GM12872 (cell line): ENCODE data around the gene PKD2L1.

Experiments
- TF ChIP-seq, protein P1 (sequence below): IDR thresholded peaks from 3 replicates; pipeline ENCODE4 v1.5.1; 2011; ENCODE audit warnings: low read depth, mild to moderate bottlenecking, low read length, moderate library complexity; ENCODE audit not compliant: insufficient read depth

Gene PKD2L1

DNA sequence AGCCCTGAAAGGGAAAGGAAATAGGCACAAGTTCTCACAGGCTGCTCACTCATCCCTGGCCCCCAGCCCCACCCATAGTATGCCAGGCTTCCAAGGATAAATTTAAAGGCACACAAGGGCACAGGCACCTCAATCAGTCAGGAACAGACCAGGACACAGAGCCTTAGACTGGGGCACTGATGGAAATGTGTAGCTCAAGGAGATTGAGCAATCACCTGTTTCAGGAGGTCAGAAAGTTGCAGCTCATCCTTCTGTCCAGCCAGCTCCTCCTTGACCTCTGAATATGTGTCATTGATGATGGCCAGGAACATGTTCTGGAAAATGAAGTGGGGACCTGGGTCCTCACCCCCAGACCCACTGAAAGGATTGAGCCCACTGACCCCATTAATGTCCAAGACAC is 37.0 kb downstream of the PKD2L1 start:
- TF ChIP-seq, protein P1, sequence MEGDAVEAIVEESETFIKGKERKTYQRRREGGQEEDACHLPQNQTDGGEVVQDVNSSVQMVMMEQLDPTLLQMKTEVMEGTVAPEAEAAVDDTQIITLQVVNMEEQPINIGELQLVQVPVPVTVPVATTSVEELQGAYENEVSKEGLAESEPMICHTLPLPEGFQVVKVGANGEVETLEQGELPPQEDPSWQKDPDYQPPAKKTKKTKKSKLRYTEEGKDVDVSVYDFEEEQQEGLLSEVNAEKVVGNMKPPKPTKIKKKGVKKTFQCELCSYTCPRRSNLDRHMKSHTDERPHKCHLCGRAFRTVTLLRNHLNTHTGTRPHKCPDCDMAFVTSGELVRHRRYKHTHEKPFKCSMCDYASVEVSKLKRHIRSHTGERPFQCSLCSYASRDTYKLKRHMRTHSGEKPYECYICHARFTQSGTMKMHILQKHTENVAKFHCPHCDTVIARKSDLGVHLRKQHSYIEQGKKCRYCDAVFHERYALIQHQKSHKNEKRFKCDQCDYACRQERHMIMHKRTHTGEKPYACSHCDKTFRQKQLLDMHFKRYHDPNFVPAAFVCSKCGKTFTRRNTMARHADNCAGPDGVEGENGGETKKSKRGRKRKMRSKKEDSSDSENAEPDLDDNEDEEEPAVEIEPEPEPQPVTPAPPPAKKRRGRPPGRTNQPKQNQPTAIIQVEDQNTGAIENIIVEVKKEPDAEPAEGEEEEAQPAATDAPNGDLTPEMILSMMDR, result no peak

DNA sequence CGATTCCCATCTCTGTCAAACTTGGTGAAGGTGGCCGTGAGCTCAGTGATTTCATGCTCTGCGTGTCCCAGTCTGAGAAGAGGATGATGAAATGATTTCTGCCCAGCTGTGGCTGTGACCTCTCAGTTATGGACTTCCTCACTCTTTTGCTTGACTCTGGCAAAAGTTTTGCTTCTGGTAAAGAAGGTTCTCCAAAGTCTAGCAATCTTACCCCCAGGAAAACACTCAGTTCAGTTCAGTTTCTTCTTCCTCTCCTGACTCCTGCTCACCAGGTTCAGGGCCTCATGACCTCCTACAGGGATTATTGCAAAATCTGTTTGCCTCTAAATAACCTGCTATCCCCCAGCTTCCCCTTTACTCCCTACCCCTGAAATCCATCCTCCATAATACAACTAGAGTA is 38.7 kb downstream of the PKD2L1 start:
- TF ChIP-seq, protein P1, result no peak

DNA sequence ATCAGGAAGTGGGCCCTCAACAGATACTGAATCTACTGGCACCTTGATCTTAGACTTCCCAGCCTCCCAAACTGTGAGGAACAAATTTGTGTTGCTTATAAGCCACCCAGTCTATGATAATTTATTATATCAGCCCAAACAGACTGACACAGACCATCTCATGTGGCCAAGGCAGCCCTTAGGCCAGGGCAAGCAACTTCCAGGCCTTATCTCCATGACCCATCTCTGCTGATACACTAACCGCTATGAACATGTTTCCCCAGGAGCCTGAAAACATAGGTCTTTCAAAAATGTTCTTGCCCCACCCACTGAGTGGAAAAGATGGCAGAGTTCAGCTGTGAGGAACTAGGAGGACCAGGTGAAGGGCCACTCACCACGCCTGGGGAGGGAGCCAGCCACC is 40.4 kb downstream of the PKD2L1 start:
- TF ChIP-seq, protein P1, result no peak

DNA sequence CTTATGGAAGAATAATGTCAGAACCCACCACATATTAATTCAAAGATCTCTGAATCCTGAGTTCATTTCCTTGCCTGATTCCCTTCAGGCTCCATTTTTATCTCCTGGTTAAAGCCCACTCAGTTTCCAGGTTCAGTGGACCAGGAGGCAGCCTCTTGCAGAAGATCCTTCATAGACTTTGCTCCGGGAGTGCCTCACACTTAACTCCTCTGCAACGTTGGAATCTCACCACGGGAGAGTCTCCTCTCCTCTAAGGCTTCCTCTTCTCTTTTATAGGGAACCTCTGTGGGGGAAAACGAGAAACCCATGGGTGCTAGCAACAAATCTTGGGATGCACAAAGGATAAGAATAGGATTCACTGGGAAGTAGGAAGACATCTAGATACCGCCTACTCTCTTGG is 41.8 kb downstream of the PKD2L1 start:
- TF ChIP-seq, protein P1, result no peak

DNA sequence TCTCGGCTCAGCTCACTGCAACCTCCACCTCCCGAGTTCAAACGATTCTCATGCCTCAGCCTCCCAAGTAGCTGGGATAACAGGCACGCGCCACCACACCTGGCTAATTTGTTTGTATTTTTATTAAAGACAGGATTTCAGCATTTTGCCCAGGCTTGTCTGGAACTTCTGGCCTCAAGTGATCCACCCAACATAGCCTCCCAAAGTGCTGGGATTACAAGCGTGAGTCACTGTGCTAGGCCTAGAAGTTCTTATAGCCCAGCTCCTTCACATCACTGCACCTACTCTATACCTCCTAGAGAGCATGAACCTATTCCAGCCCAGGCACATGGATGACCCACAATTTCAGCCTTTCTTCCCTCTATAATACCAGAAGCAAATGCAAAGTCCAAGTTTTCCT is 42.3 kb downstream of the PKD2L1 start:
- TF ChIP-seq, protein P1, result no peak

DNA sequence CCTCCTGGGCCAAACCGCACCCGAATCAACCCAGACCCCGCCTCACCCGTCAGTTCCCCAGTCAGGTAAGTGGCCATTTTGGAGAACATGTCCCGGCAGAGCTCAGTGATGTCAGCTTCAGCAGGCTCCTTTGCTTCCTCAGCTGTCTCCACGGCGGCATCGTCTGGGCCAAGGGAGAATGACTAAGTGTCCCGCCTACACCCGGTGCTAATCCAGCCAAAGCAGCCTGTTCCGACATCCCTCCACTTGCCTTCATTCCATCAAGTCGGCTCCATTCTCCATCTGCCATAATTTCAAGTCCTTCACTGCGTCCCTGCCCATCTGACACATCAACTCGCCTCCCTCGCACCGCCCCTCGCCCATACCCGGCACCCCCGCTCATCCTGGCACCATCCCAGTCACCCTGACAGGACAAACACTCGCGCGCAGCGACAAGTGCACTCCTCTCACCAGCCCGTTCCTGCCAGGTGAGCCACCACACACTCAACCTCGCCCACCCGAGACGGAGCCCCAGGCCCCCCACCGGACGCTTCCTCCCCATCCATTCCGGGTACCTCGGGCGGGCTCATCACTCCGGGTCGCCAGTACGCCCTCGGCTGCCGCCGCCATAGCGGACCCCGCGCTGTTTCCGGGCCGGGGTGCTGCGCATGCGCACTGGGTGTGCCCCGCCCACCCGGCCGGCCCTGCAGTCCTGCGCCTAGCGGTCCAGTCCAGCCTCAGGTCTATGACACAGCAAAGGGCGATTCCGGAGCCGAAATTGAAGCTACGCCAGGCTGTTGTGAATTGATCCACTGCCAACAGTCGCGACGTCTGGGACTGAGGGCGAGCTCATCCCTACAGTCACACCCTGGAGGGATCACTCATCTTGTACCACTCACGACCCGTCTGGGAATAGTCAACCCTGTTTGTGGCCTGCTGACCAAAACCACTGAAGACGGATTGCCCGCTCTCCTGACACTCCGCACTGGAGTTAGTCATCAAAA is 43.7 kb downstream of the PKD2L1 start, which contains the start of gene BLOC1S2:
TSS of gene BLOC1S2 (minus strand) at position 630 of the 983 bp plus-strand sequence. CDS start at position 609, 21 bp downstream.
- TF ChIP-seq, protein P1, result no peak

DNA sequence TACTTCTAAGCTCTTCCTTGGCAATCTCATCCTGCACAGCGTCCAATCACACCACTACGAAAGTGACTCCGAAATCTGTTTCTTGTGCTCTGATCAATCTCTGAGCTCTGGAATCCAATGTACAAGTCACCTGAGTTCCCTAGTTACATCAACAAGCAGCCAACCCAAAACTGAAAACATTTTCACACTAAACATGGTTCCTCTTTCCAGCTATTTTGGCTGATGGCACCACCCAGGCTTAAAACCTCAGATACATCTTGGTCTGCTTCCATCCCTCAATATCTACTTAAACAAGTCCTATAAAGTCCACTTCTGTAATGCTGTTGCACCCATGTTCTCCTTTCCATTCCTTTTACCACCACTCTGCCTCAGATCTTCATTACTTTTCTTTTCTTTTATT is 47.1 kb downstream of the PKD2L1 start:
- TF ChIP-seq, protein P1, result no peak
